HG03045 (cell line): Measurements from ENCODE around the gene UGCG.

ENCODE experiments used
- ATAC-seq: cut with Tn5 transposase; IDR thresholded peaks from one replicate; pipeline ENCODE4 v1.9.1; 2021; ENCODE audit warnings: mild to moderate bottlenecking, moderate library complexity; ENCODE audit not compliant: unreplicated experiment

The UGCG gene

GRCh38 chr9:111978616-111979015, 82.0 kb downstream of the UGCG start:
- ATAC-seq = no peak

- no peak for ATAC-seq
Measured at GRCh38 chr9:111979561-111979960, 82.9 kb downstream of the UGCG start.

GRCh38 chr9:111980398-111980797, 83.8 kb downstream of the UGCG start:
- no peak for ATAC-seq

- ATAC-seq = peak; percentile 77
Measured at GRCh38 chr9:111983484-111983908, 86.9 kb downstream of the UGCG start.

GRCh38 chr9:111984086-111984802, 87.6 kb downstream of the UGCG start:
- no peak for ATAC-seq
